HepG2 (cell line): Measurements from ENCODE around the gene SAP25. TPM values are rescaled to one million over a fixed set of nuclear protein-coding genes. Genes with fewer than 3 reads are reported as not detected.

Experiments used
- CREB1 ChIP-seq, 2 experiments: fragments of 450-650 bp in 1 of 2; IDR thresholded peaks; 2 replicates each; pipeline ENCODE4 v1.6.1; 2016 to 2017; ENCODE audit warnings: control low read depth in 1 of 2, mild to moderate bottlenecking in 1 of 2, missing compliant biosample characterization in 1 of 2, missing genetic modification characterization in 1 of 2
- EP300 ChIP-seq, 3 experiments: sonication (generic) in 1 of 3; formaldehyde crosslinking in 1 of 3; IDR thresholded peaks; 2 replicates each; pipeline versions ENCODE4 v1.5.1 to v1.6.1; 2011 to 2020; ENCODE audit warnings: low read depth in 2 of 3, low read length in 2 of 3, borderline replicate concordance in 1 of 3, improper control_type of control experiment in 1 of 3, mild to moderate bottlenecking in 1 of 3, missing genetic modification reagents in 1 of 3, moderate library complexity in 1 of 3
- MAF1 ChIP-seq: sonication (generic); formaldehyde crosslinking; IDR thresholded peaks from 2 replicates; pipeline ENCODE4 v1.5.0; 2020; ENCODE audit warnings: missing genetic modification reagents, borderline replicate concordance
- NAIF1 ChIP-seq: sonication (generic); formaldehyde crosslinking; IDR thresholded peaks from 2 replicates; pipeline ENCODE4 v1.5.0; 2020; ENCODE audit warnings: mild to moderate bottlenecking, missing genetic modification reagents, borderline replicate concordance
- NCOA5 ChIP-seq: sonication (generic); formaldehyde crosslinking; IDR thresholded peaks from 2 replicates; pipeline ENCODE4 v1.4.0; 2020; ENCODE audit warnings: missing genetic modification reagents
- NFE2L2 ChIP-seq: fragments of 150-350 bp; IDR thresholded peaks from 2 replicates; pipeline ENCODE4 v1.6.1; 2014; ENCODE audit warnings: low read length
- SAP130 ChIP-seq: IDR thresholded peaks from 2 replicates; pipeline ENCODE4 v1.6.1; 2016; ENCODE audit warnings: low read depth
- SKI ChIP-seq: fragments of 450-650 bp; IDR thresholded peaks from one replicate; pipeline ENCODE4 v1.6.1; 2018; ENCODE audit warnings: mild to moderate bottlenecking; ENCODE audit not compliant: partially characterized antibody
- ZNF343 ChIP-seq: sonication (generic); formaldehyde crosslinking; IDR thresholded peaks from 2 replicates; pipeline ENCODE4 v1.4.0; 2020; ENCODE audit warnings: mild to moderate bottlenecking, missing genetic modification reagents
- ZNF547 ChIP-seq: sonication (generic); formaldehyde crosslinking; IDR thresholded peaks from 2 replicates; pipeline ENCODE4 v1.5.1; 2020; ENCODE audit warnings: mild to moderate bottlenecking, missing genetic modification reagents
- polyA plus RNA-seq, 8 experiments: library from polyadenylated mRNA; depleted of rRNA in 3 of 8; stranded (reverse) in 7 of 8; unstranded in 1 of 8; fragments of >200 nt; fragmentation: Illumina TruSeq in 4 of 8; extraction: Trizol in 4 of 8; gene quantifications; 2 replicates each; pipeline versions ENCODE4 v1.2.1 to v1.2.3, GENCODE V29; 2011 to 2016; ENCODE audit warnings: low read depth in 4 of 8, missing spikeins in 1 of 8, mixed read lengths in 1 of 8; ENCODE audit not compliant: insufficient read depth in 1 of 8
- total RNA-seq, 5 experiments: library from RNA; depleted of rRNA; stranded (reverse); fragments of >200 nt; fragmentation: Illumina TruSeq; extraction: Trizol; gene quantifications; 2 replicates each; pipeline ENCODE4 v1.2.3, GENCODE V29; 2016; ENCODE audit warnings: low read depth in 1 of 5
- TF ChIP-seq, protein P1 (sequence below): sonication (generic); formaldehyde crosslinking; IDR thresholded peaks from 2 replicates; pipeline ENCODE4 v1.5.0; 2020; ENCODE audit warnings: mild to moderate bottlenecking, missing genetic modification reagents
- TF ChIP-seq, protein P2 (sequence below): sonication (generic); formaldehyde crosslinking; IDR thresholded peaks from 2 replicates; pipeline ENCODE4 v1.4.0; 2020; ENCODE audit warnings: missing genetic modification reagents
- TF ChIP-seq, protein P3 (sequence below): sonication (generic); formaldehyde crosslinking; IDR thresholded peaks from 2 replicates; pipeline ENCODE4 v1.8.0; 2022; ENCODE audit warnings: low read depth, missing genetic modification reagents
- TF ChIP-seq, protein P4 (sequence below): sonication (generic); formaldehyde crosslinking; IDR thresholded peaks from 2 replicates; pipeline ENCODE4 v1.4.0; 2020; ENCODE audit warnings: missing genetic modification reagents, borderline replicate concordance
- TF ChIP-seq, protein P5 (sequence below): sonication (generic); IDR thresholded peaks from 2 replicates; pipeline ENCODE4 v1.6.1; 2016; ENCODE audit warnings: low read depth, borderline replicate concordance
- TF ChIP-seq, protein P6 (sequence below): sonication (generic); formaldehyde crosslinking; IDR thresholded peaks from 2 replicates; pipeline ENCODE4 v1.4.0; 2020; ENCODE audit warnings: missing genetic modification reagents, borderline replicate concordance

The SAP25 gene
- total and polyA plus RNA-seq, 2 of the 13 experiments (the other 11 are each of a cell fraction or from before 2014, with no cell fraction given): 0.15 to 0.20 TPM

DNA sequence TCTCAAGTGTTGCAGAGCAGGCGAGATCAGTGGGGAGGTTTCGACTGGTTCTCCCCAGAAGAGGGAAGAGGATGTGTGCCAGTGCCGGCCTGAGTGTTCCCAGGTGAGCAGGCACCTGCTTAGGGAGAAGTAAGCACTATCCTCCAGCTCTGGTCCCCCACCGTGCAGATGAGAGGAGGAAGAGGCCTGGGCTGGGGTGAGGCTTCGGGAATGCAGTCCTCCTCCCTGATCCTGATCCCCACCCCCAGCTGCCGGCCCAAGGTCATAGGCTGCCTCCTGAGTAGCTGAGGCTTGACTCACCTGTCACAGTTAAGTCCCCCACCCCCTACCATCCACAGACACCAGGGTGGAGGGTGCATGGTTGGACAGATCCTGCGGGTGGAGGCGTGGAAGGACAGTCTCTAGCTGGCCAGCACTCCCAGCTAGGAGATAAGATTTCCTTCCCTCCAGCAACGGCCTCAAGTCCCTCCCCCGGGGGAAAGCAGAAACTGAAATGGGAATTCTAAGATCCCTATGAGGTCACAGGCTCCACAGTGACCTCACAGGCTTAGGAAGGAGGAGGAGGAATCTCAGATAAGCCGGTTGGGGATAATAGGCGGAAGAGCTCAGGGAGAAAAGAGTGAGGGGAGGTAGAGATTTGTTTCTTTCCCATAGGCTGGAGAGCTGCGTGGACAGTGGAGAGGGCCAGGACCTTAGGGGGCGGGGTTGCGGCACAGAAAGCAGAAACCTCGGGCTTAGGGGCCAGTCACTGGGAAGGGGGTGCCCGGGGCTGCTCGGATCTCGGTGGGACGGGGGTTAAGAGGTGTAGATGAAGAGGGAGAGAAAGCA lies 11.2 kb upstream of the SAP25 start (continued):
- TF ChIP-seq NCOA5 (CRISPR knock-in tag): no peak
- TF ChIP-seq MAF1 (CRISPR knock-in tag): 0 out of 2 replicates have a peak, but pooled peaks have one; percentile 1
- TF ChIP-seq ZNF547: no peak
- no peak for TF ChIP-seq SKI
- no peak for TF ChIP-seq NAIF1 (CRISPR knock-in tag)
- TF ChIP-seq, protein P1, sequence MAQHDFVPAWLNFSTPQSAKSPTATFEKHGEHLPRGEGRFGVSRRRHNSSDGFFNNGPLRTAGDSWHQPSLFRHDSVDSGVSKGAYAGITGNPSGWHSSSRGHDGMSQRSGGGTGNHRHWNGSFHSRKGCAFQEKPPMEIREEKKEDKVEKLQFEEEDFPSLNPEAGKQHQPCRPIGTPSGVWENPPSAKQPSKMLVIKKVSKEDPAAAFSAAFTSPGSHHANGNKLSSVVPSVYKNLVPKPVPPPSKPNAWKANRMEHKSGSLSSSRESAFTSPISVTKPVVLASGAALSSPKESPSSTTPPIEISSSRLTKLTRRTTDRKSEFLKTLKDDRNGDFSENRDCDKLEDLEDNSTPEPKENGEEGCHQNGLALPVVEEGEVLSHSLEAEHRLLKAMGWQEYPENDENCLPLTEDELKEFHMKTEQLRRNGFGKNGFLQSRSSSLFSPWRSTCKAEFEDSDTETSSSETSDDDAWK (CRISPR knock-in tag): no peak
- TF ChIP-seq, protein P2, sequence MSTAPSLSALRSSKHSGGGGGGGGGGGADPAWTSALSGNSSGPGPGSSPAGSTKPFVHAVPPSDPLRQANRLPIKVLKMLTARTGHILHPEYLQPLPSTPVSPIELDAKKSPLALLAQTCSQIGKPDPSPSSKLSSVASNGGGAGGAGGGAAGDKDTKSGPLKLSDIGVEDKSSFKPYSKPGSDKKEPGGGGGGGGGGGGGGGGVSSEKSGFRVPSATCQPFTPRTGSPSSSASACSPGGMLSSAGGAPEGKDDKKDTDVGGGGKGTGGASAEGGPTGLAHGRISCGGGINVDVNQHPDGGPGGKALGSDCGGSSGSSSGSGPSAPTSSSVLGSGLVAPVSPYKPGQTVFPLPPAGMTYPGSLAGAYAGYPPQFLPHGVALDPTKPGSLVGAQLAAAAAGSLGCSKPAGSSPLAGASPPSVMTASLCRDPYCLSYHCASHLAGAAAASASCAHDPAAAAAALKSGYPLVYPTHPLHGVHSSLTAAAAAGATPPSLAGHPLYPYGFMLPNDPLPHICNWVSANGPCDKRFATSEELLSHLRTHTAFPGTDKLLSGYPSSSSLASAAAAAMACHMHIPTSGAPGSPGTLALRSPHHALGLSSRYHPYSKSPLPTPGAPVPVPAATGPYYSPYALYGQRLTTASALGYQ (CRISPR knock-in tag): no peak
- TF ChIP-seq, protein P3, sequence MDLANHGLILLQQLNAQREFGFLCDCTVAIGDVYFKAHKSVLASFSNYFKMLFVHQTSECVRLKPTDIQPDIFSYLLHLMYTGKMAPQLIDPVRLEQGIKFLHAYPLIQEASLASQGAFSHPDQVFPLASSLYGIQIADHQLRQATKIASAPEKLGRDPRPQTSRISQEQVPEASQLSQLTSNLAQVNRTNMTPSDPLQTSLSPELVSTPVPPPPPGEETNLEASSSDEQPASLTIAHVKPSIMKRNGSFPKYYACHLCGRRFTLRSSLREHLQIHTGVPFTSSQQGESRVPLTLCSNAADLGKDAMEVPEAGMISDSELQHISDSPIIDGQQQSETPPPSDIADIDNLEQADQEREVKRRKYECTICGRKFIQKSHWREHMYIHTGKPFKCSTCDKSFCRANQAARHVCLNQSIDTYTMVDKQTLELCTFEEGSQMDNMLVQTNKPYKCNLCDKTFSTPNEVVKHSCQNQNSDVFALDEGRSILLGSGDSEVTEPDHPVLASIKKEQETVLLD (CRISPR knock-in tag): no peak
- TF ChIP-seq, protein P4, sequence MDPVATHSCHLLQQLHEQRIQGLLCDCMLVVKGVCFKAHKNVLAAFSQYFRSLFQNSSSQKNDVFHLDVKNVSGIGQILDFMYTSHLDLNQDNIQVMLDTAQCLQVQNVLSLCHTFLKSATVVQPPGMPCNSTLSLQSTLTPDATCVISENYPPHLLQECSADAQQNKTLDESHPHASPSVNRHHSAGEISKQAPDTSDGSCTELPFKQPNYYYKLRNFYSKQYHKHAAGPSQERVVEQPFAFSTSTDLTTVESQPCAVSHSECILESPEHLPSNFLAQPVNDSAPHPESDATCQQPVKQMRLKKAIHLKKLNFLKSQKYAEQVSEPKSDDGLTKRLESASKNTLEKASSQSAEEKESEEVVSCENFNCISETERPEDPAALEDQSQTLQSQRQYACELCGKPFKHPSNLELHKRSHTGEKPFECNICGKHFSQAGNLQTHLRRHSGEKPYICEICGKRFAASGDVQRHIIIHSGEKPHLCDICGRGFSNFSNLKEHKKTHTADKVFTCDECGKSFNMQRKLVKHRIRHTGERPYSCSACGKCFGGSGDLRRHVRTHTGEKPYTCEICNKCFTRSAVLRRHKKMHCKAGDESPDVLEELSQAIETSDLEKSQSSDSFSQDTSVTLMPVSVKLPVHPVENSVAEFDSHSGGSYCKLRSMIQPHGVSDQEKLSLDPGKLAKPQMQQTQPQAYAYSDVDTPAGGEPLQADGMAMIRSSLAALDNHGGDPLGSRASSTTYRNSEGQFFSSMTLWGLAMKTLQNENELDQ: no peak
- peak; percentile 49 for TF ChIP-seq SAP130 (CRISPR knock-in tag)
- no peak for TF ChIP-seq NFE2L2
- TF ChIP-seq, protein P5, sequence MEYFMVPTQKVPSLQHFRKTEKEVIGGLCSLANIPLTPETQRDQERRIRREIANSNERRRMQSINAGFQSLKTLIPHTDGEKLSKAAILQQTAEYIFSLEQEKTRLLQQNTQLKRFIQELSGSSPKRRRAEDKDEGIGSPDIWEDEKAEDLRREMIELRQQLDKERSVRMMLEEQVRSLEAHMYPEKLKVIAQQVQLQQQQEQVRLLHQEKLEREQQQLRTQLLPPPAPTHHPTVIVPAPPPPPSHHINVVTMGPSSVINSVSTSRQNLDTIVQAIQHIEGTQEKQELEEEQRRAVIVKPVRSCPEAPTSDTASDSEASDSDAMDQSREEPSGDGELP: 0 out of 2 replicates have a peak, but pooled peaks have one; percentile 23
- no peak for TF ChIP-seq EP300 (IDR thresholded peaks at IDR 0.05; ENCODE audit: low read depth in 2 of 2, low read length in 2 of 2)
- TF ChIP-seq EP300 (CRISPR knock-in tag; IDR thresholded peaks at IDR 0.05; ENCODE audit: borderline replicate concordance): no peak
- TF ChIP-seq, protein P6, sequence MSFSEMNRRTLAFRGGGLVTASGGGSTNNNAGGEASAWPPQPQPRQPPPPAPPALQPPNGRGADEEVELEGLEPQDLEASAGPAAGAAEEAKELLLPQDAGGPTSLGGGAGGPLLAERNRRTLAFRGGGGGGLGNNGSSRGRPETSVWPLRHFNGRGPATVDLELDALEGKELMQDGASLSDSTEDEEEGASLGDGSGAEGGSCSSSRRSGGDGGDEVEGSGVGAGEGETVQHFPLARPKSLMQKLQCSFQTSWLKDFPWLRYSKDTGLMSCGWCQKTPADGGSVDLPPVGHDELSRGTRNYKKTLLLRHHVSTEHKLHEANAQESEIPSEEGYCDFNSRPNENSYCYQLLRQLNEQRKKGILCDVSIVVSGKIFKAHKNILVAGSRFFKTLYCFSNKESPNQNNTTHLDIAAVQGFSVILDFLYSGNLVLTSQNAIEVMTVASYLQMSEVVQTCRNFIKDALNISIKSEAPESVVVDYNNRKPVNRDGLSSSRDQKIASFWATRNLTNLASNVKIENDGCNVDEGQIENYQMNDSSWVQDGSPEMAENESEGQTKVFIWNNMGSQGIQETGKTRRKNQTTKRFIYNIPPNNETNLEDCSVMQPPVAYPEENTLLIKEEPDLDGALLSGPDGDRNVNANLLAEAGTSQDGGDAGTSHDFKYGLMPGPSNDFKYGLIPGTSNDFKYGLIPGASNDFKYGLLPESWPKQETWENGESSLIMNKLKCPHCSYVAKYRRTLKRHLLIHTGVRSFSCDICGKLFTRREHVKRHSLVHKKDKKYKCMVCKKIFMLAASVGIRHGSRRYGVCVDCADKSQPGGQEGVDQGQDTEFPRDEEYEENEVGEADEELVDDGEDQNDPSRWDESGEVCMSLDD (CRISPR knock-in tag): 0 out of 2 replicates have a peak, but pooled peaks have one; percentile 3
- no peak for TF ChIP-seq ZNF343 (CRISPR knock-in tag)
- peak; percentile 62 for TF ChIP-seq CREB1 (IDR thresholded peaks at IDR 0.05)
- no peak for TF ChIP-seq CREB1 (CRISPR knock-in tag; IDR thresholded peaks at IDR 0.05)
